H1 (cell line): ENCODE measurements around the gene TEAD3. TPM values are rescaled to one million over a fixed set of nuclear protein-coding genes. Genes with fewer than 3 reads are reported as not detected.

Experiments
- CTCF ChIA-PET: fragments of 300-600 bp; sonication (Branson Sonifier 250); formaldehyde crosslinking; loops from one replicate; lab custom pipeline; 2021; ENCODE audit not compliant: partially characterized antibody; lab: Charles Lee
- POLR2A ChIA-PET: fragments of 300-600 bp; sonication (Branson Sonifier 250); formaldehyde crosslinking; loops from one replicate; lab custom pipeline; 2021; ENCODE audit warnings: inconsistent platforms; ENCODE audit not compliant: partially characterized antibody; lab: Charles Lee
- DNase-seq, 2 experiments: peaks; one replicate each; pipeline versions ENCODE4 v3.0.0 to v3.0.0-alpha.2; 2010 to 2022; ENCODE audit warnings: low spot score in 2 of 2, low read depth in 1 of 2, mixed read lengths in 1 of 2
- FAIRE-seq: peaks from 2 replicates; lab custom pipeline; 2011; peaks lifted over from hg19 to GRCh38; lab: Jason Lieb, UNC
- H2AFZ ChIP-seq: 2 replicates; pipeline ENCODE4 v1.8.1; 2012; ENCODE audit warnings: low read length, inconsistent platforms
- H2AK5ac ChIP-seq: 2 replicates; pipeline ENCODE4 v1.6.1; 2013; ENCODE audit warnings: low read depth, low read length
- H2BK120ac ChIP-seq: replicated peaks from 2 replicates; pipeline ENCODE3; 2013; ENCODE audit warnings: low read depth, low read length, inconsistent platforms
- H2BK12ac ChIP-seq: 2 replicates; pipeline ENCODE4 v1.6.1; 2013; ENCODE audit warnings: low read depth, low read length
- H2BK15ac ChIP-seq: 2 replicates; pipeline ENCODE4 v1.6.1; 2013; ENCODE audit warnings: low read length
- H2BK20ac ChIP-seq: 2 replicates; pipeline ENCODE4 v1.6.1; 2013; ENCODE audit warnings: low read length
- H2BK5ac ChIP-seq: 2 replicates; pipeline ENCODE4 v1.6.1; 2013; ENCODE audit warnings: low read depth, low read length
- H3K14ac ChIP-seq: 2 replicates; pipeline ENCODE4 v1.6.1; 2013; ENCODE audit warnings: inconsistent platforms; ENCODE audit not compliant: insufficient read length
- H3K18ac ChIP-seq: 2 replicates; pipeline ENCODE4 v1.6.1; 2013; ENCODE audit warnings: low read length; ENCODE audit errors: extremely low read depth
- H3K23ac ChIP-seq: 2 replicates; pipeline ENCODE4 v1.6.1; 2013; ENCODE audit warnings: inconsistent platforms; ENCODE audit not compliant: insufficient read length
- H3K23me2 ChIP-seq: 2 replicates; pipeline ENCODE4 v1.6.1; 2013; ENCODE audit warnings: low read depth, low read length
- H3K27ac ChIP-seq: 2 replicates; pipeline ENCODE4 v1.6.1; 2011; ENCODE audit warnings: low read depth, low read length, inconsistent platforms
- H3K27me3 ChIP-seq, 4 experiments: replicated peaks in 1 of 4; 1 replicate in 1 of 4; 2 replicates in 3 of 4; pipeline versions ENCODE4 v1.6.1 to v1.8.1; 2011 to 2013; ENCODE audit warnings: low read length in 3 of 4, mild to moderate bottlenecking in 3 of 4, inconsistent platforms in 2 of 4, mixed read lengths in 2 of 4, moderate library complexity in 1 of 4; ENCODE audit not compliant: control insufficient read depth in 3 of 4, insufficient read depth in 3 of 4; ENCODE audit errors: extremely low read depth in 1 of 4
- H3K36me3 ChIP-seq, 4 experiments: 2 replicates each; pipeline versions ENCODE4 v1.6.1 to v1.8.1; 2011 to 2013; ENCODE audit warnings: mild to moderate bottlenecking in 4 of 4, low read length in 3 of 4, moderate library complexity in 2 of 4, control low read depth in 1 of 4, inconsistent platforms in 1 of 4; ENCODE audit not compliant: insufficient read depth in 4 of 4, control insufficient read depth in 2 of 4
- H3K4ac ChIP-seq: replicated peaks from 2 replicates; pipeline ENCODE3; 2013; ENCODE audit warnings: low read length, low read depth, mixed read lengths, inconsistent platforms; ENCODE audit not compliant: insufficient read length
- H3K4me1 ChIP-seq, 4 experiments: replicated peaks in 1 of 4; 1 replicate in 1 of 4; 2 replicates in 3 of 4; pipeline versions ENCODE4 v1.6.1 to v1.8.1; 2011 to 2013; ENCODE audit warnings: low read length in 3 of 4, inconsistent platforms in 2 of 4, mixed read lengths in 1 of 4; ENCODE audit not compliant: insufficient read depth in 4 of 4, control insufficient read depth in 3 of 4
- H3K4me2 ChIP-seq, 2 experiments: 2 replicates each; pipeline versions ENCODE4 v1.6.1 to v1.8.1; 2011 to 2013; ENCODE audit warnings: low read depth in 2 of 2, low read length in 2 of 2, control low read depth in 1 of 2, inconsistent platforms in 1 of 2, mild to moderate bottlenecking in 1 of 2; ENCODE audit not compliant: insufficient read depth in 1 of 2
- H3K4me3 ChIP-seq, 4 experiments: fragments of 200-600, 300-600 bp in 1 of 4; sonication (generic), shearing (Covaris generic), sonication (Bioruptor Twin) in 1 of 4; 2 replicates each; pipeline versions ENCODE4 v1.5.1 to v1.8.1; 2011 to 2016; ENCODE audit warnings: low read length in 4 of 4, low read depth in 3 of 4, control low read depth in 2 of 4, inconsistent platforms in 2 of 4, mild to moderate bottlenecking in 2 of 4, mixed read lengths in 1 of 4, moderate library complexity in 1 of 4; ENCODE audit not compliant: insufficient read depth in 2 of 4; ENCODE audit errors: extremely low read depth in 1 of 4
- H3K56ac ChIP-seq: replicated peaks from 2 replicates; pipeline ENCODE3; 2013; ENCODE audit warnings: low read depth, mild to moderate bottlenecking, mixed read lengths, low read length, inconsistent platforms; ENCODE audit not compliant: insufficient read length
- H3K79me1 ChIP-seq: 2 replicates; pipeline ENCODE4 v1.6.1; 2013; ENCODE audit warnings: low read depth, low read length, control low read depth
- H3K79me2 ChIP-seq, 2 experiments: 2 replicates each; pipeline versions ENCODE4 v1.6.1 to v1.8.1; 2012 to 2013; ENCODE audit warnings: low read length in 2 of 2, mild to moderate bottlenecking in 2 of 2, inconsistent platforms in 1 of 2; ENCODE audit not compliant: insufficient read depth in 2 of 2, control insufficient read depth in 1 of 2
- H3K9ac ChIP-seq, 4 experiments: replicated peaks in 1 of 4; 1 replicate in 1 of 4; 2 replicates in 3 of 4; pipeline versions ENCODE4 v1.6.1 to v1.8.1; 2011 to 2013; ENCODE audit warnings: low read depth in 3 of 4, low read length in 3 of 4, control low read depth in 2 of 4, mild to moderate bottlenecking in 2 of 4, moderate library complexity in 2 of 4, inconsistent platforms in 1 of 4; ENCODE audit errors: extremely low read depth in 1 of 4
- H3K9me3 ChIP-seq, 2 experiments: 2 replicates each; pipeline versions ENCODE4 v1.6.1 to v1.8.1; 2012 to 2013; ENCODE audit warnings: mild to moderate bottlenecking in 2 of 2, moderate library complexity in 2 of 2, control low read depth in 1 of 2, inconsistent platforms in 1 of 2, low read depth in 1 of 2, low read length in 1 of 2, mixed read lengths in 1 of 2; ENCODE audit not compliant: insufficient read depth in 2 of 2
- H4K20me1 ChIP-seq, 2 experiments: replicated peaks in 1 of 2; 2 replicates each; pipeline versions ENCODE3 to v1.8.1; 2011 to 2013; ENCODE audit warnings: inconsistent platforms in 2 of 2, low read length in 2 of 2, mild to moderate bottlenecking in 1 of 2; ENCODE audit not compliant: insufficient read depth in 2 of 2, control insufficient read depth in 1 of 2
- H4K5ac ChIP-seq: 2 replicates; pipeline ENCODE4 v1.6.1; 2013; ENCODE audit warnings: low read length, low read depth, mixed read lengths, inconsistent platforms; ENCODE audit not compliant: insufficient read length
- H4K8ac ChIP-seq: 2 replicates; pipeline ENCODE4 v1.8.0; 2013; ENCODE audit warnings: mild to moderate bottlenecking, moderate library complexity, low read length, inconsistent platforms; ENCODE audit not compliant: insufficient read depth; ENCODE audit errors: extremely low read depth
- H4K91ac ChIP-seq: replicated peaks from 2 replicates; pipeline ENCODE3; 2013; ENCODE audit warnings: low read length, mixed read lengths, inconsistent platforms; ENCODE audit not compliant: insufficient read length
- RXRA ChIP-seq: IDR thresholded peaks from 2 replicates; pipeline ENCODE4 v1.6.1; 2011; ENCODE audit warnings: low read depth, mild to moderate bottlenecking, low read length, moderate library complexity; ENCODE audit not compliant: insufficient read depth
- WGBS, 2 experiments: shearing (Covaris generic) in 1 of 2; methylation state at CpG; one replicate each; pipeline versions ENCODE4 v1.1.6 to v1.1.7; 2013 to 2015; ENCODE audit warnings: low lambda C conversion rate in 2 of 2, mixed read lengths in 2 of 2, inconsistent platforms in 1 of 2, low coverage in 1 of 2, missing lambda C conversion rate in 1 of 2; ENCODE audit not compliant: insufficient replicate concordance in 2 of 2, insufficient coverage in 1 of 2, insufficient read length in 1 of 2; ENCODE audit errors: extremely low coverage in 1 of 2, missing lambda C conversion rate in 1 of 2; 5-methylcytosine and 5-hydroxymethylcytosine counted together
- polyA plus RNA-seq, 7 experiments: library from polyadenylated mRNA; depleted of rRNA in 3 of 7; stranded (reverse) in 5 of 7; unstranded in 2 of 7; fragments of >200 nt in 5 of 7; fragments of 200-250 nt in 2 of 7; gene quantifications; 1 replicate in 5 of 7; 2 replicates in 1 of 7; 4 replicates in 1 of 7; pipeline versions ENCODE4 v1.2.1 to v1.2.3, GENCODE V29; 2011 to 2013; ENCODE audit warnings: missing spikeins in 2 of 7, mixed read lengths in 2 of 7
- total RNA-seq: library from RNA; stranded (reverse); fragmentation: NEBNext Ultra II Directional; extraction: Animal tissue kit (Norgen Biotek cat#: 25700); gene quantifications from 2 replicates; pipeline ENCODE4 v1.2.1, GENCODE V29; 2021

The TEAD3 gene
- total and polyA plus RNA-seq, 2 of the 8 experiments (the other 6 are each of a cell fraction or from before 2014, with no cell fraction given): 20.1 to 28.7 TPM

DNA sequence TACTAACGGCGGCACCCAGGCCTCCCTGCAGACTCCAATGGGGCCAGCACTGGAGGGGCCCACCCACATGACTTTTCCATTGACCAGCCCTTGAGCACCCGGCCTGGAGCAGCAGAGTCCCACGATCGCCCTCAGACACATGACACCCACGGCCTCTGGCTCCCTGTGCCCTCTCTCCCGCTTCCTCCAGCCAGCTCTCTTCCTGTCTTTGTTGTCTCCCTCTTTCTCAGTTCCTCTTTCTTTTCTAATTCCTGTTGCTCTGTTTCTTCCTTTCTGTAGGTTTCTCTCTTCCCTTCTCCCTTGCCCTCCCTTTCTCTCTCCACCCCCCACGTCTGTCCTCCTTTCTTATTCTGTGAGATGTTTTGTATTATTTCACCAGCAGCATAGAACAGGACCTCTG, 70.8 kb downstream of the TEAD3 start:
- Histone ChIP-seq H2BK120ac (no peak overlapping the region), H3K23ac (no peak overlapping the region), H3K79me2 (no peaks in the 10 kb centered on the region), H3K4ac (no peak overlapping the region), H3K27ac (no peak overlapping the region), H2BK12ac (peak overlapping the region; percentile 64; the same call in 1 of the 2 replicates), H3K79me1 (no peaks in the 10 kb centered on the region), H4K8ac (no peak overlapping the region), H4K91ac (no peak overlapping the region), H2AFZ (no peak overlapping the region), H3K23me2 (no peaks in the 10 kb centered on the region), H3K4me1 (peaks cover 6 to 28% (median 16%) of the 10 kb centered on the region in 4 experiments), H3K14ac (no peak overlapping the region), H4K20me1 (no peaks in the 10 kb centered on the region), H2AK5ac (no peak overlapping the region), H2BK5ac (peak overlapping the region; percentile 22), H3K9me3 (no peaks in the 10 kb centered on the region), H3K36me3 (peaks cover 0 to 4% (median 0%) of the 10 kb centered on the region in 4 experiments; a peak in 1 of 8 replicates), H3K4me2 (no peak overlapping the region), H3K4me3 (no peak overlapping the region)
- CTCF ChIA-PET: interaction anchor here (1.0 to 15.8 kb wide), 6 partner anchors 5 to 84 kb away, joined by 5 to 138 read pairs (median 22); partner anchors contain the start of gene PPARD
- 82% methylated on average over 8 of the region's 8 CpGs; no CpG with 5 or more reads in 1 of the 2 experiments for WGBS, 2 experiments
- POLR2A ChIA-PET: no interaction called here
- no peak for FAIRE-seq
- TF ChIP-seq RXRA: no peak
- TF ChIP-seq, all 59 proteins: peak for 0
- DNase-seq: no peak
- Histone ChIP-seq H2BK20ac (no peak overlapping the region), H4K5ac (no peak overlapping the region), H3K56ac (no peak overlapping the region), H3K18ac (peak overlapping the region; percentile 15; the same call in 1 of the 2 replicates), H3K27me3 (no peaks in the 10 kb centered on the region), H3K9ac (no peak overlapping the region), H2BK15ac (0 out of 2 replicates have a peak overlapping the region, but pooled peaks have one; percentile 6)
